Astrocyte of the spinal cord (primary cell): Measurements from ENCODE around the gene S100Z.
"Not testable (repeated sequence)": the region's sequence is repeated elsewhere in the genome, so short reads cannot be mapped to it uniquely, and the experiment has no call there.

ENCODE experiments used
- DNase-seq: peaks from one replicate; pipeline ENCODE4 v3.0.0; 2011; ENCODE audit warnings: low read depth, low spot score
- H3K4me3 ChIP-seq: 2 replicates; pipeline ENCODE4 v1.5.1; 2011; ENCODE audit warnings: low read depth, mild to moderate bottlenecking, low read length, moderate library complexity
- CTCF ChIP-seq: IDR thresholded peaks from 2 replicates; pipeline ENCODE4 v1.5.1; 2012; ENCODE audit warnings: low read depth, mild to moderate bottlenecking, low read length, inconsistent platforms
- in situ Hi-C: cut with HindIII; loops from 2 replicates; pipeline ENCODE4 v1.10.0; 2017; ENCODE audit warnings: low sequenced_read_pairs

The S100Z gene

GRCh38 chr5:76850543-76851145 is 830 bp downstream of the S100Z start:
- TF ChIP-seq CTCF, result no peak
- H3K4me3 ChIP-seq, result no peak overlapping the region
- in situ Hi-C loops, result no loop called here
- DNase-seq, result no peak

- in situ Hi-C loops, result no loop called here
- H3K4me3 ChIP-seq, result no peak overlapping the region
- TF ChIP-seq CTCF, result no peak
- DNase-seq, result no peak
These were observed 2.0 kb downstream of the S100Z start for GRCh38 chr5:76851728-76852369.

GRCh38 chr5:76852772-76853171 is 3.0 kb downstream of the S100Z start:
- no peak for DNase-seq
- no peak for TF ChIP-seq CTCF
- in situ Hi-C loops, result no loop called here
- H3K4me3 ChIP-seq, result no peak overlapping the region

- DNase-seq, in situ Hi-C loops, H3K4me3 ChIP-seq: not testable (repeated sequence)
These were observed 3.9 kb downstream of the S100Z start for GRCh38 chr5:76853741-76854140.

- DNase-seq, result no peak
- in situ Hi-C loops, result no loop called here
- no peak for TF ChIP-seq CTCF
- H3K4me3 ChIP-seq, result no peak overlapping the region
These were observed 4.8 kb downstream of the S100Z start for GRCh38 chr5:76854644-76855043.

GRCh38 chr5:76855501-76855900 is 5.7 kb downstream of the S100Z start:
- in situ Hi-C loops, H3K4me3 ChIP-seq, DNase-seq: not testable (repeated sequence)

- in situ Hi-C loops, result no loop called here
- DNase-seq, result no peak
- no peak for TF ChIP-seq CTCF
- H3K4me3 ChIP-seq, result no peak overlapping the region
These were observed 6.1 kb downstream of the S100Z start for GRCh38 chr5:76855961-76856360.

- in situ Hi-C loops, H3K4me3 ChIP-seq: not testable (repeated sequence)
These were observed 7.0 kb downstream of the S100Z start for GRCh38 chr5:76856800-76857199.

More at GRCh38 chr5:76856800-76857199, 7.0 kb downstream of the S100Z start:
- not testable (repeated sequence) for DNase-seq
